GM12872 (cell line): ENCODE measurements around the gene SMARCAD1.

Experiments
- CTCF ChIP-seq: IDR thresholded peaks from 3 replicates; pipeline ENCODE4 v1.5.1; 2011; ENCODE audit warnings: low read depth, mild to moderate bottlenecking, low read length, moderate library complexity; ENCODE audit not compliant: insufficient read depth

Gene SMARCAD1

GRCh38 chr4:94271248-94271647 is 63.6 kb downstream of the SMARCAD1 start:
- TF ChIP-seq CTCF, result no peak

DNA sequence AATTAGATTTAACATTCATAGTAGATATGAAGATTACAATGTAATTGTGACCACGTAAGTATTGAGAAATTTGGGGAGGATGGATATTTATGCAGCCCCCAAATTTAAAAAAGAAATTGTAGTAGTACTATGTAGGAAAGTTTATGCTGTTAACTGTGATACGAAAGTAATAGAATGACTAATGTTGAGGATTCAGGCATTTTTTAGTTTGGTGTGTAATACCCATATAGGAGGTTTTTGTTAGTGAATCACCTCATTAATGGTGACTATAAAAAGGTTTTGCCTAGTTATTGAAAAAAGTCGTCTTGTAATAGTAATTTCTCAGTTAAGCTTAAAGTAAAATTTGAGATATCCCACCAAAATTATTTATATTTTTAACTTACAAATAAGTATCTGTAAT is 67.2 kb downstream of the SMARCAD1 start:
- TF ChIP-seq CTCF, result no peak

DNA sequence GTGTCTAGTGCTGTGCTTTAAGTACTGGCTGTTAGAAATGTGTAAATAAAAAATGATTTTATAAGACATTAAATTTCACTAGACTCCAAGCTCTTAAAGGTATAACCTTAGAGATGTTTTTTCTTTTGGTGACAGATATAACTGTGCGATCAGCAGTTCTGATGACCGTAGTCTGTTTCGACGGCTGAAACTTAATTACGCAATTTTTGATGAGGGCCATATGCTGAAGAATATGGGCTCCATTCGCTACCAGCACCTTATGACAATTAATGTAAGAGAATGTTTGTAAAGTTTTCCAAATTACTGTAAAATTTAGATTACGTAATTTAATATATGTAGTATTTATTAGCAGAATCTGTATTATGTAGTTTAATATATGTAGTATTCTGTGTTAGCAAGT is 68.5 kb downstream of the SMARCAD1 start:
- TF ChIP-seq CTCF, result no peak

GRCh38 chr4:94277534-94277933 is 69.9 kb downstream of the SMARCAD1 start:
- TF ChIP-seq CTCF, result no peak

DNA sequence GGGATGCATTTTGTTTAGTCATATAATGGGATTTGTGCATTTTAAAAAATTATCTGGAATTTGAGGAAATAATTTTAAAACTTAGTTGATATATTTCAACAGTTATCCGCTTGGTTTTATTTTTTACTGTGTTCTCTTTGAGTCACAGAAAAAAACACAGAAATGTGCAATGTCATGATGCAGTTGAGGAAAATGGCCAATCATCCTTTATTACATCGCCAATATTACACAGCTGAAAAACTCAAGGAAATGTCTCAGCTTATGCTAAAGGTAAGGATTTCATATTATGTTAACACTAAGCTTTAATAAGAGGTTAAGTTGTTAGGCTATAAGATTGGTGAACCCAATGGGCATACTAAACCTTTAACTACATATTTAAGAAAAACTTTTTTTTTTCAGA is 71.1 kb downstream of the SMARCAD1 start:
- no peak for TF ChIP-seq CTCF

GRCh38 chr4:94284889-94285288 is 77.2 kb downstream of the SMARCAD1 start:
- TF ChIP-seq CTCF, result no peak

DNA sequence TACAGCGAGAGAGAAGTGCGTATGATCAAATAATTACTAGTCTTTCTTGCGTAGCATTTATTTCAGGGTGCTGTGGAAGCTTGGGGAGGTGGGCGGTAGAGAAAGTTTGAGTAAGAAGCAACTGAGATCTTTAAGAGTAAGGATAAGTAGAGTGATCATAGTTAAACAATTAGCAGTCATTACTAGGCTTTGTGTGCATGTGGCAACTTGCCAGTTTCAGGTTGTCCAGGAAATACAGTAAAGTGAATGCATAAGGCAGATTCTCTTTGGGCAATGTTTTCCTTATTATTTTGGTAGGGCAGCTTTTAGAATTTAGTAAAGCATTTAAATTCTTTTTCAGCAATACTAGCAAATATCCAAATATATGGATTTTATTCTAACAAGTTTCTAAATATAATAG is 78.0 kb downstream of the SMARCAD1 start:
- TF ChIP-seq CTCF, result no peak

GRCh38 chr4:94290245-94290644 is 82.6 kb downstream of the SMARCAD1 start:
- TF ChIP-seq CTCF, result no peak
